Endothelial cell (in vitro differentiated cells): Measurements from ENCODE around the gene ANOS1. TPM values are rescaled to one million over a fixed set of nuclear protein-coding genes. Genes with fewer than 3 reads are reported as not detected.
"Not testable (repeated sequence)": the region's sequence is repeated elsewhere in the genome, so short reads cannot be mapped to it uniquely, and the experiment has no call there.

Experiments
- DNase-seq: peaks from one replicate; pipeline ENCODE4 v3.0.0; 2021; ENCODE audit warnings: low spot score
- H3K27ac Mint-ChIP-seq: one replicate; pipeline ENCODE4 v1.8.0; 2021; ENCODE audit warnings: mixed read lengths, inconsistent platforms; ENCODE audit not compliant: unreplicated experiment
- H3K27me3 Mint-ChIP-seq: one replicate; pipeline ENCODE4 v1.8.0; 2021; ENCODE audit warnings: mild to moderate bottlenecking, moderate library complexity, mixed read lengths, inconsistent platforms; ENCODE audit not compliant: unreplicated experiment
- H3K36me3 Mint-ChIP-seq: one replicate; pipeline ENCODE4 v1.8.0; 2021; ENCODE audit warnings: mild to moderate bottlenecking, low read depth, mixed read lengths, inconsistent platforms; ENCODE audit not compliant: unreplicated experiment
- H3K4me1 Mint-ChIP-seq: one replicate; pipeline ENCODE4 v1.8.0; 2021; ENCODE audit warnings: mild to moderate bottlenecking, mixed read lengths, inconsistent platforms; ENCODE audit not compliant: unreplicated experiment
- H3K4me3 Mint-ChIP-seq: one replicate; pipeline ENCODE4 v1.8.0; 2021; ENCODE audit warnings: mild to moderate bottlenecking, mixed read lengths, inconsistent platforms; ENCODE audit not compliant: unreplicated experiment
- H3K9me3 Mint-ChIP-seq: one replicate; pipeline ENCODE4 v1.8.0; 2021; ENCODE audit warnings: mixed read lengths, inconsistent platforms; ENCODE audit not compliant: unreplicated experiment
- long read RNA-seq: library from polyadenylated mRNA; unstranded; transcript quantifications from one replicate; pipeline ENCODE4 v2.0.0, GENCODE V29; 2020; ENCODE audit not compliant: unreplicated experiment
- total RNA-seq: library from RNA; stranded (reverse); fragmentation: NEBNext Ultra II Directional; extraction: Animal tissue kit (Norgen Biotek cat#: 25700); gene quantifications from one replicate; pipeline ENCODE4 v1.2.1, GENCODE V29; 2021; ENCODE audit not compliant: unreplicated experiment
- TF ChIP-seq, protein P1 (sequence below): fragments of 200-600 bp; sonication (generic); IDR thresholded peaks from one replicate; pipeline ENCODE4 v1.5.0; 2021; ENCODE audit warnings: antibody characterized with exemption; ENCODE audit not compliant: unreplicated experiment

The ANOS1 gene, protein sequence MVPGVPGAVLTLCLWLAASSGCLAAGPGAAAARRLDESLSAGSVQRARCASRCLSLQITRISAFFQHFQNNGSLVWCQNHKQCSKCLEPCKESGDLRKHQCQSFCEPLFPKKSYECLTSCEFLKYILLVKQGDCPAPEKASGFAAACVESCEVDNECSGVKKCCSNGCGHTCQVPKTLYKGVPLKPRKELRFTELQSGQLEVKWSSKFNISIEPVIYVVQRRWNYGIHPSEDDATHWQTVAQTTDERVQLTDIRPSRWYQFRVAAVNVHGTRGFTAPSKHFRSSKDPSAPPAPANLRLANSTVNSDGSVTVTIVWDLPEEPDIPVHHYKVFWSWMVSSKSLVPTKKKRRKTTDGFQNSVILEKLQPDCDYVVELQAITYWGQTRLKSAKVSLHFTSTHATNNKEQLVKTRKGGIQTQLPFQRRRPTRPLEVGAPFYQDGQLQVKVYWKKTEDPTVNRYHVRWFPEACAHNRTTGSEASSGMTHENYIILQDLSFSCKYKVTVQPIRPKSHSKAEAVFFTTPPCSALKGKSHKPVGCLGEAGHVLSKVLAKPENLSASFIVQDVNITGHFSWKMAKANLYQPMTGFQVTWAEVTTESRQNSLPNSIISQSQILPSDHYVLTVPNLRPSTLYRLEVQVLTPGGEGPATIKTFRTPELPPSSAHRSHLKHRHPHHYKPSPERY
- 9.6 TPM for total RNA-seq
- long read RNA-seq, partial matches to known transcripts: 0 of 3 reads
- long read RNA-seq, other reads (novel, unspliced or antisense): 3 of 3 reads

DNA sequence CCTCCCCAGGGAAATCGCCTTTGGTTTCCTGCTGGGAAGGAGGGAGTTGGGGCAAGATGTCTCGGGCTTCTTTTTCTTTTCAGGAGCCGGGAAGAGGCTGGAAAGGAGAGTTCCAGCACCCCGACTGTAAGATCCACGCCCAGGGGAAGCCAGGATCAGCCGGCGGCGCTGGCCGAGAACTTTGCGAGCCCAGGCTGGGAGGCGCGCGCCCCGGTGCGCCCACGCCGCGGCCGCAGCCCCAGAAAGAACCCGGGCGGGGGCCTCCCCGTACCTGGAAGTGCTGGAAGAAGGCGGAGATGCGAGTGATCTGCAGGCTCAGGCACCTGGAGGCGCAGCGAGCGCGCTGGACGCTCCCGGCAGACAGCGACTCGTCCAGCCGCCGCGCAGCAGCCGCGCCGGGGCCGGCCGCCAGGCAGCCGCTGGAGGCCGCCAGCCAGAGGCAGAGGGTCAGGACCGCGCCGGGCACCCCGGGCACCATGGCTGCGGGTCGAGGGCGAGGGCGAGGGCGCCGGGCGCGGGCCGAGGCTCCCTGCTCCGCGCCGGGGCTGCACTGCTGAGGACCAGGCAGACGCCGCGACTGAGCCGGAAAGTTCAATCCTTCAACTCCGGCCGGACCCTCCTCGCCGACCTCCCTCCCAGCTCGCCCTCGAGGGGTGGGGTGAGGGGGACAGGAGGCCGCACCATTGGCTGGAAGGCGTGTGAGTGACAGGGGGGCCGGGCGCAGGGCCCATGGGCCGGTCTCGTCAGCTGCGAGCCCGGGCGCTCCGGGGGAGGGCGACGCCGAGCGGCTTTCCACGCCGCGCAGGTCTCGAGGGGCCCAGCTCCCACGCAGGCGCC, at the start of gene ANOS1:
Gene ANOS1 (minus strand): TSS at position 579 of the 837 bp plus-strand sequence. CDS start 101 bp downstream, at position 478.
- peak within 1 kb of the TSS; percentile 15 for H3K27ac Mint-ChIP-seq
- DNase-seq: peak; percentile 73
- H3K27me3 Mint-ChIP-seq: peaks cover 5% of the 10 kb centered on the region
- TF ChIP-seq, protein P1, sequence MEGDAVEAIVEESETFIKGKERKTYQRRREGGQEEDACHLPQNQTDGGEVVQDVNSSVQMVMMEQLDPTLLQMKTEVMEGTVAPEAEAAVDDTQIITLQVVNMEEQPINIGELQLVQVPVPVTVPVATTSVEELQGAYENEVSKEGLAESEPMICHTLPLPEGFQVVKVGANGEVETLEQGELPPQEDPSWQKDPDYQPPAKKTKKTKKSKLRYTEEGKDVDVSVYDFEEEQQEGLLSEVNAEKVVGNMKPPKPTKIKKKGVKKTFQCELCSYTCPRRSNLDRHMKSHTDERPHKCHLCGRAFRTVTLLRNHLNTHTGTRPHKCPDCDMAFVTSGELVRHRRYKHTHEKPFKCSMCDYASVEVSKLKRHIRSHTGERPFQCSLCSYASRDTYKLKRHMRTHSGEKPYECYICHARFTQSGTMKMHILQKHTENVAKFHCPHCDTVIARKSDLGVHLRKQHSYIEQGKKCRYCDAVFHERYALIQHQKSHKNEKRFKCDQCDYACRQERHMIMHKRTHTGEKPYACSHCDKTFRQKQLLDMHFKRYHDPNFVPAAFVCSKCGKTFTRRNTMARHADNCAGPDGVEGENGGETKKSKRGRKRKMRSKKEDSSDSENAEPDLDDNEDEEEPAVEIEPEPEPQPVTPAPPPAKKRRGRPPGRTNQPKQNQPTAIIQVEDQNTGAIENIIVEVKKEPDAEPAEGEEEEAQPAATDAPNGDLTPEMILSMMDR: no peak
- peaks cover 7% of the 10 kb centered on the region for H3K4me1 Mint-ChIP-seq
- H3K36me3 Mint-ChIP-seq: no peaks in the 10 kb centered on the region
- H3K4me3 Mint-ChIP-seq: peak within 1 kb of the TSS; percentile 89
- H3K9me3 Mint-ChIP-seq: no peaks in the 10 kb centered on the region

DNA sequence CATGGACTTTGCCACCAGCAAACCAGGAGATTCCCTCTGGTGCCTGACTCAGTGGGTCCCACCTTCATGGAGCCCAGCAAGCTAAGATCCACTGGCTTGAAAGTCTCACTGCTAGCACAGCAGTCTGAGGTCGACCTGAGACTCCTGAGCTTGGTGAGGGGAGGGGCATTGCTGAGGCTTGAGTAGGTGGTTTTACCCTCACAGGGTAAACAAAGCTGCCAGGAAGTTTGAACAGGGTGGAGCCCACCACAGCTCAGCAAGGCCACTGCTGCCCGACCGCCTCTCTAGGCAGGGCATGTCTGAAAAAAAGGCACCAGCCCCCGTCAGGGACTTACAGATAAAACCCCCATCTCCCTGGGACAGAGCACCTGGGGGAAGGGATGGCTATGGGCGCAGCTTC, 41.2 kb upstream of the ANOS1 start:
- H3K4me3 Mint-ChIP-seq: no peak overlapping the region
- no peaks in the 10 kb centered on the region for H3K4me1 Mint-ChIP-seq
- H3K9me3 Mint-ChIP-seq: no peaks in the 10 kb centered on the region
- H3K27me3 Mint-ChIP-seq: no peaks in the 10 kb centered on the region
- H3K27ac Mint-ChIP-seq: no peak overlapping the region
- H3K36me3 Mint-ChIP-seq: no peaks in the 10 kb centered on the region
- TF ChIP-seq, protein P1: no peak
- DNase-seq: no peak

DNA sequence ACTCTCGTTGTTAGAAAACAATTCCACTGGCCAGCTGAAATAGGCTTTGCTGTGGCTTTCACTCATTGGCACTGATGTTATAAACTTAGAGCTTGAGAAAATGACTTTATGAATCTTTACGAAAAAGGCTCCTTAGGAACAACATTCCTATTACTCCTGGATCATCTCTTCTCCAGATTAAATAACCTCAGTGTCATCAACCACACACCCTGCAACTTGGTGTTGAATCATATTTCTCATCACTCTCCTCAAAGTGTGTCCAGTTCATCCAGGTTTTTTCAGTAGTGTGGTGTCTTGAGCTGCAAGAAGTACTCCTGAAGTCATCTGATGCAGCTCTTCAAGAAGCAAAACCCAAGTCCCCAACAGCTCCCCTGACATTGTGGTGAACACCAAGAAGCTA, 28.1 kb upstream of the ANOS1 start:
- H3K4me3 Mint-ChIP-seq: no peak overlapping the region
- no peaks in the 10 kb centered on the region for H3K9me3 Mint-ChIP-seq
- H3K36me3 Mint-ChIP-seq: no peaks in the 10 kb centered on the region
- no peaks in the 10 kb centered on the region for H3K4me1 Mint-ChIP-seq
- H3K27ac Mint-ChIP-seq: no peak overlapping the region
- DNase-seq: no peak
- H3K27me3 Mint-ChIP-seq: no peaks in the 10 kb centered on the region
- TF ChIP-seq, protein P1: no peak

DNA sequence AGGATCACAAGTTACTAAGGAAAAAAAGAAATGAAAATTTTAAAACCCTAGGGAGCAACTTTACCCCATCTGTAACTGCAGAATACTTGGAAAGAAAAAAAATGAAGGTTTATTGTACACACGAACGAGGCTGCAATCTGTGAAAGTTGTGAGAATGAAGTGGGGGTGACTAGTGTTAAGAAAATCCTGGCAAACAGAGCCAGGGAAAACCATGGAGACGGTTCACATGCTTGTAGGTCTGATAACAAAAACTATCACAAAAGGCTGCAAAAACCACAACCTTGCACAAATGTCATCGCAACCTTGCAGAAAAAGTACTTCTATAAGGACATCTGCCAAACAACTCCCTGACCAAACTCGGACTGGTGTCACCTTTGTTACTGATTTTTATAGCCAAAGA, 26.8 kb upstream of the ANOS1 start:
- H3K27me3 Mint-ChIP-seq, H3K27ac Mint-ChIP-seq, H3K9me3 Mint-ChIP-seq, H3K4me3 Mint-ChIP-seq, DNase-seq, H3K4me1 Mint-ChIP-seq, H3K36me3 Mint-ChIP-seq: not testable (repeated sequence)

DNA sequence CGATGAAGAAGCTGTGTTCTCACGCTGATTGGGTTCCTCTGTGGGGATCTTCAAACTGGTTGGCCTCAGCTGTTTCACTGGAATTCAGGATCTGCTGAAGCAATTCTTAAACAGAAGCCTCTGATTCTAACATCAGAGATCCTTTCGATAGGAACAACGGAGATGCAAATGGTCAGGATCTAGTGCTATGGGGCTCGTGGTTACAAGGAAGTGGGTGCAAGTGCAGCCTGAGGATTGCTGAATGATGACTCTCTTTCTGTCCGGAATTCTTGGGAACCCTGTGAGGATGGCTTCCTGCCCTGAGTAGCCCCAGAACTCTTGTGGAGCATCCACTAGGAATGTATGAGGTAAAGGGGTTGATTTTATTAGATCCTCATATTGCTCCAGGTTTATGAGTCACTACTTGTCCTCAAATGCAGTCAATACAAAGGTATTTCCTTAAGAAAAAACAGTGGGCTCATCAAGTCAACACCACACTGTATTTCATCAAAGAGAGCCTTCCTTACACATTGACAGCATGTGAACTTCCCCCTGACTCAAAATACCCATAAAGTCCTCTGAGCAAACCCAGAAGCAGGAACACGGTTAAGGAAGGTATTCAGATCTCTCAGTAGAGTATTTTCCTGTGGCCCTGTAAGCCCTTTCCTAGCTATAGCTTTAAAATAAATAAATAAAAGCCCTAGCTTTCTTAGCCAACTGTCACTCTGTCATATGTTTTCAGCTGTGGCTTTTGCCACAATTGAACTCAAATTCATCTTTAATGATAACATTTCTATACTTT, 25.9 kb upstream of the ANOS1 start:
- not testable (repeated sequence) for H3K9me3 Mint-ChIP-seq, H3K27ac Mint-ChIP-seq, H3K36me3 Mint-ChIP-seq, H3K4me1 Mint-ChIP-seq, H3K4me3 Mint-ChIP-seq, DNase-seq, H3K27me3 Mint-ChIP-seq
